SK-N-SH treated with all-trans-retinoic acid at 6 μM for 48 hours (cell line): ENCODE results near the gene ARL15.
"Not testable (repeated sequence)": the region's sequence is repeated elsewhere in the genome, so short reads cannot be mapped to it uniquely, and the experiment has no call there.

Experiments
- ATAC-seq: fragments of 200-7000 bp; cut with Tn5 transposase; 3 replicates; pipeline ENCODE4 v1.9.1; 2020; ENCODE audit warnings: mild to moderate bottlenecking, moderate library complexity
- BACH2 ChIP-seq: fragments of 250-450 bp; sonication (Bioruptor Pico); IDR thresholded peaks from 2 replicates; pipeline ENCODE4 v1.9.0; 2021; ENCODE audit warnings: mild to moderate bottlenecking, borderline replicate concordance
- CREB5 ChIP-seq: fragments of 250-450 bp; sonication (Bioruptor Pico); IDR thresholded peaks from 2 replicates; pipeline ENCODE4 v1.5.1; 2020; ENCODE audit warnings: low read depth, mild to moderate bottlenecking, moderate library complexity
- CSDC2 ChIP-seq: fragments of 250-450 bp; sonication (Bioruptor Pico); IDR thresholded peaks from 2 replicates; pipeline ENCODE4 v1.5.0; 2020; ENCODE audit warnings: mild to moderate bottlenecking, moderate library complexity
- CSRNP3 ChIP-seq: fragments of 250-450 bp; sonication (Bioruptor Pico); IDR thresholded peaks from 2 replicates; pipeline ENCODE4 v1.5.1; 2021; ENCODE audit warnings: mild to moderate bottlenecking, moderate library complexity
- ESRRG ChIP-seq: fragments of 250-450 bp; sonication (Bioruptor Pico); IDR thresholded peaks from 2 replicates; pipeline ENCODE4 v1.6.1; 2021; ENCODE audit warnings: mild to moderate bottlenecking
- ISL1 ChIP-seq: fragments of 250-450 bp; sonication (Bioruptor Pico); IDR thresholded peaks from 2 replicates; pipeline ENCODE4 v2.1.2; 2022; ENCODE audit warnings: mild to moderate bottlenecking, moderate library complexity
- OSR1 ChIP-seq: fragments of 250-450 bp; sonication (Bioruptor Pico); IDR thresholded peaks from 2 replicates; pipeline ENCODE4 v1.8.0; 2022; ENCODE audit warnings: moderate library complexity, mild to moderate bottlenecking, inconsistent platforms
- PATZ1 ChIP-seq: fragments of 250-450 bp; sonication (Bioruptor Pico); IDR thresholded peaks from 2 replicates; pipeline ENCODE4 v1.8.0; 2020; ENCODE audit warnings: mild to moderate bottlenecking, moderate library complexity, borderline replicate concordance
- RARB ChIP-seq: fragments of 250-450 bp; sonication (Bioruptor Pico); IDR thresholded peaks from 2 replicates; pipeline ENCODE4 v1.8.0; 2021; ENCODE audit warnings: mild to moderate bottlenecking, moderate library complexity
- TCF4 ChIP-seq: fragments of 250-450 bp; sonication (Bioruptor Pico); IDR thresholded peaks from 2 replicates; pipeline ENCODE4 v1.8.0; 2021; ENCODE audit warnings: mild to moderate bottlenecking, moderate library complexity, borderline replicate concordance
- TSHZ2 ChIP-seq: fragments of 250-450 bp; sonication (Bioruptor Pico); IDR thresholded peaks from 2 replicates; pipeline ENCODE4 v1.5.0; 2020; ENCODE audit warnings: mild to moderate bottlenecking, moderate library complexity
- ZC3H10 ChIP-seq: fragments of 250-450 bp; sonication (Bioruptor Pico); IDR thresholded peaks from 2 replicates; pipeline ENCODE4 v1.5.1; 2021; ENCODE audit warnings: mild to moderate bottlenecking, moderate library complexity
- ZFP30 ChIP-seq: fragments of 450-650 bp; formaldehyde crosslinking; IDR thresholded peaks from 2 replicates; pipeline ENCODE4 v1.5.0; 2022; ENCODE audit warnings: mild to moderate bottlenecking, moderate library complexity
- ZNF8 ChIP-seq: fragments of 450-650 bp; formaldehyde crosslinking; IDR thresholded peaks from 2 replicates; pipeline ENCODE4 v1.5.0; 2020; ENCODE audit warnings: mild to moderate bottlenecking, moderate library complexity

Gene ARL15

GRCh38 chr5:54049144-54049543, 261.2 kb downstream of the ARL15 start (continued):
- TF ChIP-seq PATZ1: no peak

- TF ChIP-seq ESRRG (no peak), ZNF8 (no peak), CSDC2 (no peak), ZFP30 (CRISPR knock-in tag) (no peak), CREB5 (no peak), PATZ1 (no peak), TCF4 (CRISPR knock-in tag) (no peak), TSHZ2 (CRISPR knock-in tag) (no peak), ISL1 (CRISPR knock-in tag) (no peak), RARB (no peak)
- TF ChIP-seq, all 23 proteins: peak for 0
- no peak for ATAC-seq
These were observed 265.1 kb downstream of the ARL15 start for GRCh38 chr5:54045077-54045792.

- not testable (repeated sequence) for ATAC-seq
These were observed 266.1 kb downstream of the ARL15 start for GRCh38 chr5:54044276-54044675.

GRCh38 chr5:54040804-54041203, 269.6 kb downstream of the ARL15 start:
- TF ChIP-seq TCF4 (CRISPR knock-in tag) (no peak), CSRNP3 (CRISPR knock-in tag) (no peak), PATZ1 (no peak), BACH2 (CRISPR knock-in tag) (no peak), OSR1 (no peak), ZC3H10 (no peak), CSDC2 (no peak)

GRCh38 chr5:54040018-54040417, 270.4 kb downstream of the ARL15 start:
- no peak for ATAC-seq
- TF ChIP-seq BACH2 (CRISPR knock-in tag): no peak
- peak; percentile 90 for TF ChIP-seq ISL1 (CRISPR knock-in tag)

More at GRCh38 chr5:54040804-54041203, 269.6 kb downstream of the ARL15 start:
- no peak for ATAC-seq
